HG02678 (cell line): Measurements from ENCODE around the gene RBM3.

Experiments used
- ATAC-seq: cut with Tn5 transposase; IDR thresholded peaks from one replicate; pipeline ENCODE4 v1.9.1; 2021; ENCODE audit warnings: mild to moderate bottlenecking, moderate library complexity; ENCODE audit not compliant: unreplicated experiment

RBM3 gene

DNA sequence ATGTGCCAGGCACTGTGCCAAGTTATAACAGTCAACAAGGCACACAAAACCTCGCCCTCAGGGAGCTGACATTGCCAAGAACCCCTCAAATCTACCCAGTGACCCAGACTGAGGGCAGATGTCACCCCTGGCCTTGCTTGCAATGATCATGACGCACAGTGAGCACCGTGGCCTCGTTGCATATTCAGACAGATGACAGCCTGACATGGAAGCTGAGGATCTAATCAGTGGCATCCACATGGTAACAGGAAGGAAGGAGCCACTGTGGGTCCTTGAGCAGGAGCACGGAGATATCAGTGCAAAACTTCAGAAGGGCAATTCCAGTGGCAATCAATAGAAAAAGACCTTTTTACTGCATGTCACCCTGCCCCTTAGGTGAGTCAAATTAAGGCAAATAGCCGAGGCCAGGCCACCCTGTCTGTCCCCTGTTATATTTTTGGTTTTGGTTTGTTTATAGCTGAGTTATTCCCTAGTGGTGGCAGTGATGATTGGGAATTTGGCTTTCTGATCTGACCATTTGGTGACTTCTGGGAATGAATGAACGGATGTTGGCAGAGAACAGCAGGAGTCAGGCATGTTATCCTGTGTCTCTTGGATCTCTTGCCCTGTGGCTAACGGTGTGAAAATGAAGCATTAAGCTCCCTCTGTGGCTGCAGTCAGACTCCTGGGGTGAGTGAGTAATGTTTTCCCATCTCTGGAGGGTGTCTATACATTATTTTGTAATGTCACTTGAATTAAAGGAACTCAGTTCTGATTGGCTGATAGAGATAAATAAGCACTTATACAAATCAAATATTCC lies 43.5 kb downstream of the RBM3 start:
- ATAC-seq = no peak

DNA sequence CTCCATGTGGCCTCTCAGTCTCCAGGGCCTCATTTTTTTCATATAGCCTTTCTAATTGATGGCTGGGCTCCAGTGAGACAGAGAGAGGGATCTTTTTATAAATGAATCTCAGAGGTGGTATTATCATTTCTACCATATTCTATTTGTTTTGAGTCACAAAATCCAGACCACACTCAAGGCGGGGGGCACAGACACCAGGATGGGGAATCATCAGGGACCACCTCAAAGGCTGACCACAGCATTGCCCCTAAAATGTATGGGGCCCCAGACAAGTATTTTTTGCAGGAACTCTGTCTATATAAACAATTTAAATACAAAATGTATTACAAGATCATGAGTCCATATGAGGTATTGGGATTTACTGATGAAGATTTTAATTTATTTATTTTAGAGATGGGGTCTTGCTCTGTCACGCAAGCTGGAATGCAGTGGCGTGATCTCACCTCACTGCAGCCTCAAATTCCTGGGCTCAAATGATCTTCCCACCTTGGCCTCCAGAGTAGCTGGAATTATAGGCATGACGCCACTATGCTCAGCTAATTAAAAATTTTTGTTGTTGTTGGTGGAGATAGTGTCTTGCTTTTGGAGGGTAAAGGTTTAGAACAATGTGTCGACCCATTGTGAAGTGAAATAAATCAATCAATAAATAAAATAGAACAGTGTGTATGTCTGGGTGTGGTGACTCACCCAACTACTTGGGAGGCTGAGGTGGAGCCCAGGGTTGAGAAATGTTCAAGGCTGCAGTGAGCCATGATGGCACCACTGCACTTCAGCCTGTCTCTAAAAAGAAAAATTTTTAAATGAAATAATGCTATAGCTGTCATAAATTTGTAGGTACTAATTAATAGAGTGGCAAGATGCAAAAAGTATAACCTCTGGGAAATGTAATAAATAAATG lies 52.4 kb downstream of the RBM3 start:
- no peak for ATAC-seq
